Neutrophil (primary cell): ENCODE data around the gene PTCD2.

Experiments
- H3K27ac ChIP-seq: fragments of 200-600 bp; sonication (generic); 2 replicates; pipeline ENCODE4 v1.5.1; 2016; ENCODE audit warnings: mild to moderate bottlenecking, moderate library complexity
- H3K27me3 ChIP-seq: fragments of 200-600 bp; sonication (generic); 2 replicates; pipeline ENCODE4 v1.6.0; 2016; ENCODE audit warnings: mild to moderate bottlenecking
- H3K36me3 ChIP-seq: fragments of 200-600 bp; sonication (generic); 2 replicates; pipeline ENCODE4 v1.5.1; 2017
- H3K4me1 ChIP-seq, 2 experiments: fragments of 200-600 bp in 1 of 2; sonication (generic) in 1 of 2; 1 replicate in 1 of 2; 2 replicates in 1 of 2; pipeline versions ENCODE4 v1.5.1 to v1.6.1; 2013 to 2016; ENCODE audit warnings: low read depth in 1 of 2, low read length in 1 of 2, mild to moderate bottlenecking in 1 of 2, moderate library complexity in 1 of 2; ENCODE audit not compliant: control insufficient read depth in 1 of 2, insufficient read depth in 1 of 2
- H3K4me3 ChIP-seq, 2 experiments: fragments of 200-600 bp in 1 of 2; sonication (generic) in 1 of 2; 1 replicate in 1 of 2; 2 replicates in 1 of 2; pipeline ENCODE4 v1.5.1; 2013 to 2016; ENCODE audit warnings: low read depth in 1 of 2, low read length in 1 of 2, mild to moderate bottlenecking in 1 of 2, moderate library complexity in 1 of 2
- H3K9me3 ChIP-seq: fragments of 200-600 bp; sonication (generic); 2 replicates; pipeline ENCODE4 v1.5.1; 2016
- TF ChIP-seq, protein P1 (sequence below): fragments of 200-600 bp; sonication (generic); IDR thresholded peaks from 2 replicates; pipeline ENCODE4 v1.5.1; 2016; ENCODE audit warnings: antibody characterized with exemption

Gene PTCD2

DNA sequence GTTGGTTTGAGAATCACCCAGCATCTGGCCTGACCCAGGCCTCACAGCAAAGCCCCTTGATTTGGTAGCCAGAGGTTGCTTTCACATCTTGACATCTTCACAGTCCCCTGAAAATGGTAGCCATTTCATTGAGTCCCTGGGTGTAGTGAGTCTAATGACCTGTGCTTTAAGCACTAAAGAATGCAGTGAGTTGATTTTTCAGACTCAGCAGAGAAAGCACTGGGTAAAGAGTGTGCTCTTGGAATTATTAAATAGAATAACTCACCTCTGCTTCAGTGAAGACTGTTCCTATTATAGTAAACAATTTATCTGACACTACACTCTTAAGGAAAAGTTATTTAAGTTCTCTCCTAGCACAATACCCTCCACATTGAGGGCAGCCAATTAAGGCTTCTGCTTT, 56.2 kb downstream of the PTCD2 start:
- TF ChIP-seq, protein P1, sequence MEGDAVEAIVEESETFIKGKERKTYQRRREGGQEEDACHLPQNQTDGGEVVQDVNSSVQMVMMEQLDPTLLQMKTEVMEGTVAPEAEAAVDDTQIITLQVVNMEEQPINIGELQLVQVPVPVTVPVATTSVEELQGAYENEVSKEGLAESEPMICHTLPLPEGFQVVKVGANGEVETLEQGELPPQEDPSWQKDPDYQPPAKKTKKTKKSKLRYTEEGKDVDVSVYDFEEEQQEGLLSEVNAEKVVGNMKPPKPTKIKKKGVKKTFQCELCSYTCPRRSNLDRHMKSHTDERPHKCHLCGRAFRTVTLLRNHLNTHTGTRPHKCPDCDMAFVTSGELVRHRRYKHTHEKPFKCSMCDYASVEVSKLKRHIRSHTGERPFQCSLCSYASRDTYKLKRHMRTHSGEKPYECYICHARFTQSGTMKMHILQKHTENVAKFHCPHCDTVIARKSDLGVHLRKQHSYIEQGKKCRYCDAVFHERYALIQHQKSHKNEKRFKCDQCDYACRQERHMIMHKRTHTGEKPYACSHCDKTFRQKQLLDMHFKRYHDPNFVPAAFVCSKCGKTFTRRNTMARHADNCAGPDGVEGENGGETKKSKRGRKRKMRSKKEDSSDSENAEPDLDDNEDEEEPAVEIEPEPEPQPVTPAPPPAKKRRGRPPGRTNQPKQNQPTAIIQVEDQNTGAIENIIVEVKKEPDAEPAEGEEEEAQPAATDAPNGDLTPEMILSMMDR = no peak
- H3K9me3 ChIP-seq = no peaks in the 10 kb centered on the region
- H3K4me3 ChIP-seq = no peak overlapping the region
- H3K27me3 ChIP-seq = no peaks in the 10 kb centered on the region
- H3K4me1 ChIP-seq = peaks cover 11 to 12% of the 10 kb centered on the region in 2 experiments
- H3K36me3 ChIP-seq = no peaks in the 10 kb centered on the region
- no peak overlapping the region for H3K27ac ChIP-seq

DNA sequence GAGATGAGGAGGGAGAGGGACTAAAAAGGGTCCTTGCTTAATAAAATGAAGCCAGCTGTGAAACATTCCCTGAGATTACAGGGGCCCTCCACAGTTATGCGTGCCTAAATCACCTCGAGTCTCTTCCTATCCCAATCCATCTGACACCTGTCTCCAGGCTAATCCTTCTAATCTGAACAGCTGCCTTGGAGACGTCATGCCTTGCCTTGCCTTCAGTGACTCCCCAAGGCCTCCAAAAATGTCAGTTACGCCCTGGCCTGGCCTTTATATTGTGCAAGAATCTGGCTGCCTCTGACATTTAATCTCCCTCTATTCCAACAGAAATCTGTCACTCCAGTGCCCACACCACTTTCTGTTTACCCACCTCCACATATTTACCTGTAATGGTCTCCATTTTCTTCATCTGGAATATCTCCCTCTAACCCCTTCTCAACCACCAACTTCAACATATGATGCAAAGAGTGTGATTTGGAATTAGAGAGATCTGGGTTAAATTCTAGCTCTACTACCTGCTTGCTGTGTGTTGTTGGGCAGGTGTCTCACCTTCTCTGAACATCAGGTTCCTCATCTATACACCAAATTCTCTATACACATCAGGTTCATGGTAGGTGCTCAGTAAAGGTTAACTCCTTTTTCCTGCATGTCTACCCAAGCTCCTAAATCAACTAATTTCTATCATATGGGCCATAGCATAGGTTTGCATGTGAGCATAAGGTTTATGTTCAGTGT, 57.9 kb downstream of the PTCD2 start:
- H3K4me3 ChIP-seq = no peak overlapping the region
- H3K9me3 ChIP-seq = no peaks in the 10 kb centered on the region
- no peaks in the 10 kb centered on the region for H3K36me3 ChIP-seq
- TF ChIP-seq, protein P1 = no peak
- H3K27me3 ChIP-seq = no peaks in the 10 kb centered on the region
- H3K27ac ChIP-seq = no peak overlapping the region
- H3K4me1 ChIP-seq = peaks cover 1 to 3% of the 10 kb centered on the region in 2 experiments

DNA sequence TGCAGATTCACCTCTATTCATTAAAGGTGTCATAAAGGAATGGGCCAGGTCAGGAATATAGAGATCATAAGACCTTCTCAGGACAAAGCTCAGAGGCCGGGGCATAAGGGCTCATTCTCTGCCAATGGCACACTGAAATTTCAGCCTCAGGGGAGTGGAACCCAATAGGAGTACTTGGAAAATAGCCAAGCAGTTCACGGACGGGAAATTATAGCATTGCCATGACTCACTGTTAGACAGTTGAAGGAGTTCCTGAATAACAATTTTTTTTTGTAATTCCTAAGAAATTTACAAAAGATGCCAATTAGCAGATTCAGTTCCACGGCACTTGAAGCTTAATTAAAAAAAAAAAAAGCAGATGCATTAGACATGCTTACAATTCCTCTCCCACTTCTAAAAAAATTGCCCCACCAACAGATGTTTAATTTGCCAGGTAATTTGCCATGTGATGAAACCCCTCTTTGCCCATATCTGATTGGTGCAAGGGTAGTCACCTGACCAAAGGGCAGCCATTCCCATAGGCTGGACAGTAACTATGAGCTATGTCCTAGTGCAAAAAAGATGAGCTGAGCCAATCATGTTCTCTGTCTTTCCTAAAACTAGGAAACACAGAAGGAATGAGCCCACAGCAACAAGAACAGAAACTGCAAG, 58.6 kb downstream of the PTCD2 start:
- Histone ChIP-seq H3K4me3 (no peak overlapping the region), H3K27ac (no peak overlapping the region), H3K9me3 (no peaks in the 10 kb centered on the region), H3K27me3 (no peaks in the 10 kb centered on the region), H3K4me1 (no peaks in the 10 kb centered on the region), H3K36me3 (no peaks in the 10 kb centered on the region)
- TF ChIP-seq, protein P1 = no peak

DNA sequence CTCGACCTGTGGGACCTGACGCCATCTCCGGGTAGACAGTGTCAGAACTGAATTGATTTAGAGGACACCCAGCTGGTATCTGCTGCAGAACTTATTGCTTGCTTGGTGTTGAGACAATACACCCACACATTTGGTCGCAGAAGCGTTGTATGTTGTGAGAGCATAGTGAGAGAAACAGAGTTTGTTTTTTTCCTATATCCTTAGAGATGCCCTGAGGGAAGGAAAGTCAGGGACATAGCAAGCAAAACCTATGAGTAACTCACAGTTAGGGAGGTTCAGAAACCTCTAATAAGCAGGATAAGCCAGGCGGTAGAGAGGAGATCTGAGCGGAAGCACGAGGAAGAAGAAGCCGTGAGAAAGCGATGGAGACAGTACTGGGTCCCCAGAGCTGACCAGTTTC, 59.8 kb downstream of the PTCD2 start:
- no peak overlapping the region for H3K4me3 ChIP-seq
- H3K27me3 ChIP-seq = no peaks in the 10 kb centered on the region
- no peaks in the 10 kb centered on the region for H3K9me3 ChIP-seq
- no peaks in the 10 kb centered on the region for H3K4me1 ChIP-seq
- no peaks in the 10 kb centered on the region for H3K36me3 ChIP-seq
- TF ChIP-seq, protein P1 = no peak
- H3K27ac ChIP-seq = no peak overlapping the region

DNA sequence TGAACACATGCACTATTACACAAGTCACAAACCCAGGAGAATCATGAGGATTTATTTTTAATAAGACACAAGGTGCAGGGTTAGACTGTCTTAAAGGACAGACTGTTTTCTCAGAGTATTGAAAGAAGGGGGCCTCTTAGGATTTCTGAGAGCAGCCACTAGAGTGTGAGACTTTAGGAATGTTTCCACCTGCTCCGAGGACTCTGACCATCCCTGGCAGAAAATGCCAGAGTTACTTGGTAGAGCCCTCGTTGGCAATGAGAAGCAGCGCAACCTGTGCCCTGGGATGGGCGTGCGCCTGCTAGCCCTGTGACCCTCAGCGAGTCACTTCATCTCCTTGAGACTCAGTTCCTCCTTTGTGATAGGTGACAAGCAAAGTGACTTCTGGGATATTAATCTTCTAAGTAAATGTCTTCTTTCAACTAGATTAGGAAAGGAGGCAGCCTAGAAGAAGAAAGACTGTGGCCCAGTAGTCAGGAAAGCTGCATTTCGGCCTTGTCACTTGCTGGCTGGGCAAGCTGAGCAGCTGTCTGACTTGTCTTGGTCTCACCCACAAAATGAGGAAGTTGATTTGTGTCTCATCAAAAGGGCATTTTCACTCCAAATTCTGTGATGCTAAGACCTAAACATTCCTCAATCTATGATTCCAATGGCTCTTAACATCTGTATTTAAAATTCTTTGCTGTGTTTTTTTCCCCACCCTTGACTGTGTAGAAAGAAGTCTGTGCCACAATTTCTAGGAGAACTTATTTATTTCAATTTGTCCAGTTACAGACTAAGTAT, 60.5 kb downstream of the PTCD2 start:
- H3K27ac ChIP-seq = no peak overlapping the region
- no peaks in the 10 kb centered on the region for H3K9me3 ChIP-seq
- no peaks in the 10 kb centered on the region for H3K27me3 ChIP-seq
- no peak overlapping the region for H3K4me3 ChIP-seq
- no peaks in the 10 kb centered on the region for H3K36me3 ChIP-seq
- TF ChIP-seq, protein P1 = no peak
- no peaks in the 10 kb centered on the region for H3K4me1 ChIP-seq
